GM23338 (cell line): Measurements from ENCODE around the gene TMEM62.
A peak's percentile ranks its signal among the peaks of the same experiment; 100 is the strongest.

ENCODE experiments used
- CTCF ChIP-seq, 2 experiments: fragments of 200-600 bp in 1 of 2; sonication (generic) in 1 of 2; conservative IDR thresholded peaks; 2 replicates each; pipeline versions ENCODE4 v1.5.1 to v1.6.1; 2016 to 2017; ENCODE audit warnings: antibody characterized with exemption in 2 of 2, low read depth in 2 of 2, mild to moderate bottlenecking in 2 of 2, moderate library complexity in 1 of 2
- POLR2AphosphoS5 ChIP-seq: IDR thresholded peaks from 2 replicates; pipeline ENCODE4 v1.6.1; 2016; ENCODE audit warnings: antibody characterized with exemption, low read depth
- STAT1 ChIP-seq: IDR thresholded peaks from one replicate; pipeline ENCODE4 v1.6.1; 2016; ENCODE audit warnings: antibody characterized with exemption; ENCODE audit not compliant: unreplicated experiment
- TF ChIP-seq, protein P1 (sequence below): IDR thresholded peaks from one replicate; pipeline ENCODE4 v1.6.1; 2018; ENCODE audit warnings: antibody characterized with exemption; ENCODE audit not compliant: unreplicated experiment

DNA sequence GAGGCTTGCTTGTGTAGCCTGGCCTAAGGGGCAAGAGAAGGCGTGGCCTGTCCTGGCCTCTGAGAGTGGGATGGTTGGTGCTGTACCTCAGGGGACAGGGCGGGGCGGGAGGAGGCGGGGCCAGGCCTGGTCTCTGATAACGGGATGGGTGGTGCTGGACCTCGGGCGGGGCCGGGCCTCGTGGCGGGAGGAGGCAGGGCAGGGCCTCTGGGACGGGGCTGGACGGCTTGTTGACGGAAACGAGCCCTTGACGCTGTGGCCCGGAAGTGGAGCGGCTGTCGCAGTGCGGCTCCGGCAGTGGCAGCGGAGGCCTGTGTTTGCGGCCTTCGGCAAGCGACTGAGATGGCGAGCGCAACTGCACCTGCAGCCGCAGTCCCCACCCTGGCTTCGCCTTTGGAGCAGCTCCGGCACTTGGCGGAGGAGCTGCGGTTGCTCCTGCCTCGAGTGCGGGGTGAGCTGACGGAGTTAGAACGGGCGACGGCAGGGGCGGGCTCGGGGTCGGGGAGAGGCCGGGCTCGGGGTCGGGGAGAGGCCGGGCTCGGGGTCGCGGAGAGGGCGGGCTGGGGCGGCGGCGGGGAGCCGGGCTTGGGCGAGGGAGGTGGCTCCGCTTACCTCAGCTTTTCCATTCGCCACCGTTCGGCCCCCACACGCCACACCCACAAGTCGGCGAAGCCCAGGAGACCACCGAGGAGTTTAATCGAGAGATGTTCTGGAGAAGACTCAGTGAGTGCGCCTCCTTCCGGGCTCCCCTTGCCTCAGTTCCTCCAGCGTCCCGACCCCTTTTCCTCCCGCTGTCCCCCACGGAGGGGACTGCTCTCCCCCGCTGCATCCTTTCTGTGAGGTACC is 52.0 kb downstream of the TMEM62 start, which contains the start of gene CCNDBP1:
- peak; percentile 48 to 54; a peak in 3 of 4 replicates for TF ChIP-seq CTCF (conservative IDR thresholded peaks at IDR 0.05; ENCODE audit: low read depth in 2 of 2)
- TF ChIP-seq POLR2AphosphoS5: peak; percentile 79
- TF ChIP-seq STAT1: no peak
- TF ChIP-seq, protein P1, sequence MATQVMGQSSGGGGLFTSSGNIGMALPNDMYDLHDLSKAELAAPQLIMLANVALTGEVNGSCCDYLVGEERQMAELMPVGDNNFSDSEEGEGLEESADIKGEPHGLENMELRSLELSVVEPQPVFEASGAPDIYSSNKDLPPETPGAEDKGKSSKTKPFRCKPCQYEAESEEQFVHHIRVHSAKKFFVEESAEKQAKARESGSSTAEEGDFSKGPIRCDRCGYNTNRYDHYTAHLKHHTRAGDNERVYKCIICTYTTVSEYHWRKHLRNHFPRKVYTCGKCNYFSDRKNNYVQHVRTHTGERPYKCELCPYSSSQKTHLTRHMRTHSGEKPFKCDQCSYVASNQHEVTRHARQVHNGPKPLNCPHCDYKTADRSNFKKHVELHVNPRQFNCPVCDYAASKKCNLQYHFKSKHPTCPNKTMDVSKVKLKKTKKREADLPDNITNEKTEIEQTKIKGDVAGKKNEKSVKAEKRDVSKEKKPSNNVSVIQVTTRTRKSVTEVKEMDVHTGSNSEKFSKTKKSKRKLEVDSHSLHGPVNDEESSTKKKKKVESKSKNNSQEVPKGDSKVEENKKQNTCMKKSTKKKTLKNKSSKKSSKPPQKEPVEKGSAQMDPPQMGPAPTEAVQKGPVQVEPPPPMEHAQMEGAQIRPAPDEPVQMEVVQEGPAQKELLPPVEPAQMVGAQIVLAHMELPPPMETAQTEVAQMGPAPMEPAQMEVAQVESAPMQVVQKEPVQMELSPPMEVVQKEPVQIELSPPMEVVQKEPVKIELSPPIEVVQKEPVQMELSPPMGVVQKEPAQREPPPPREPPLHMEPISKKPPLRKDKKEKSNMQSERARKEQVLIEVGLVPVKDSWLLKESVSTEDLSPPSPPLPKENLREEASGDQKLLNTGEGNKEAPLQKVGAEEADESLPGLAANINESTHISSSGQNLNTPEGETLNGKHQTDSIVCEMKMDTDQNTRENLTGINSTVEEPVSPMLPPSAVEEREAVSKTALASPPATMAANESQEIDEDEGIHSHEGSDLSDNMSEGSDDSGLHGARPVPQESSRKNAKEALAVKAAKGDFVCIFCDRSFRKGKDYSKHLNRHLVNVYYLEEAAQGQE: no peak
